T-cell (primary cell): ENCODE measurements around the gene FASTKD3. TPM values are rescaled to one million over a fixed set of nuclear protein-coding genes. Genes with fewer than 3 reads are reported as not detected.

Experiments
- ATAC-seq, 4 experiments: fragments of 200-7000 bp in 3 of 4; fragments of 150-1000 bp in 1 of 4; cut with Tn5 transposase; replicated peaks in 1 of 4; 1 replicate in 3 of 4; 2 replicates in 1 of 4; pipeline ENCODE4 v1.10.0; 2021; ENCODE audit warnings: moderate library complexity in 3 of 4, mild to moderate bottlenecking in 2 of 4, moderate number of reproducible peaks in 1 of 4
- CTCF ChIA-PET, 2 donors: fragments of 300-600 bp; sonication (Branson Sonifier 250); formaldehyde crosslinking; loops; one replicate each; lab custom pipeline; 2022; ENCODE audit warnings: antibody characterized with exemption in 2 of 2; lab: Charles Lee
- POLR2A ChIA-PET, 2 donors: fragments of 300-600 bp; sonication (Branson Sonifier 250); formaldehyde crosslinking; loops; one replicate each; lab custom pipeline; 2022; ENCODE audit warnings: antibody characterized with exemption in 2 of 2; lab: Charles Lee
- DNase-seq, 35 experiments: peaks; one replicate each; pipeline versions ENCODE4 v3.0.0 to v3.0.0-alpha.2; 2013 to 2023
- H3K27ac ChIP-seq: one replicate; pipeline ENCODE4 v1.5.1; 2013; ENCODE audit warnings: low read length
- H3K27me3 ChIP-seq, 2 experiments: replicated peaks in 1 of 2; 1 replicate in 1 of 2; 2 replicates in 1 of 2; pipeline versions ENCODE4 v1.6.1 to v1.7.0; 2013; ENCODE audit warnings: low read length in 1 of 2, mixed read lengths in 1 of 2; ENCODE audit not compliant: control insufficient read depth in 2 of 2, insufficient read depth in 2 of 2; ENCODE audit errors: extremely low read depth in 1 of 2
- H3K36me3 ChIP-seq, 2 donors: 1 replicate in 1 of 2; 2 replicates in 1 of 2; pipeline versions ENCODE4 v1.6.1 to v1.7.0; 2013; ENCODE audit warnings: low read length in 1 of 2; ENCODE audit not compliant: control insufficient read depth in 2 of 2, insufficient read depth in 1 of 2; ENCODE audit errors: extremely low read depth in 1 of 2
- H3K4me1 ChIP-seq, 2 experiments: 1 replicate in 1 of 2; 2 replicates in 1 of 2; pipeline versions ENCODE4 v1.6.1 to v1.7.0; 2013; ENCODE audit warnings: low read length in 2 of 2, mixed read lengths in 1 of 2; ENCODE audit not compliant: insufficient read depth in 2 of 2, control insufficient read depth in 1 of 2; ENCODE audit errors: extremely low read depth in 1 of 2
- H3K4me3 ChIP-seq, 2 donors: 1 replicate in 1 of 2; 2 replicates in 1 of 2; pipeline versions ENCODE4 v1.5.1 to v1.7.0; 2013; ENCODE audit warnings: mild to moderate bottlenecking in 2 of 2, low read length in 1 of 2, moderate library complexity in 1 of 2; ENCODE audit not compliant: control insufficient read depth in 1 of 2; ENCODE audit errors: extremely low read depth in 1 of 2
- H3K9me3 ChIP-seq: 2 replicates; pipeline ENCODE4 v1.7.0; 2013
- H3K27ac Mint-ChIP-seq, 2 donors: one replicate each; pipeline ENCODE4 v1.8.0; 2020 to 2021; ENCODE audit warnings: mild to moderate bottlenecking in 2 of 2, mixed read lengths in 2 of 2
- H3K27me3 Mint-ChIP-seq, 2 donors: one replicate each; pipeline ENCODE4 v1.8.0; 2021 to 2022; ENCODE audit warnings: mixed read lengths in 2 of 2
- H3K36me3 Mint-ChIP-seq: one replicate; pipeline ENCODE4 v1.8.0; 2021; ENCODE audit warnings: mixed read lengths
- H3K4me1 Mint-ChIP-seq, 3 donors: one replicate each; pipeline ENCODE4 v1.8.0; 2020 to 2022; ENCODE audit warnings: mixed read lengths in 3 of 3, mild to moderate bottlenecking in 1 of 3
- H3K4me3 Mint-ChIP-seq, 3 donors: one replicate each; pipeline ENCODE4 v1.8.0; 2020 to 2022; ENCODE audit warnings: mild to moderate bottlenecking in 3 of 3, mixed read lengths in 3 of 3, moderate library complexity in 3 of 3
- H3K9me3 Mint-ChIP-seq, 3 donors: one replicate each; pipeline ENCODE4 v1.8.0; 2020 to 2022; ENCODE audit warnings: mixed read lengths in 3 of 3
- WGBS: methylation state at CpG from one replicate; pipeline ENCODE4 v1.1.5; 2013; ENCODE audit warnings: missing lambda C conversion rate; ENCODE audit not compliant: insufficient coverage; 5-methylcytosine and 5-hydroxymethylcytosine counted together
- total RNA-seq, 35 experiments: library from RNA in 6 of 35; stranded (reverse) in 6 of 35; fragments of 120-200 nt in 1 of 35; gene quantifications; one replicate each; pipeline versions ENCODE4 v1.2.1 to v1.2.4 and lab custom pipeline; 2013 to 2026

Gene FASTKD3
- total RNA-seq, 5 donors from 2014 or later (not counting 1 experiment from before 2014, with no cell fraction given), result 6.9 to 11.1 (median 9.7) TPM

DNA sequence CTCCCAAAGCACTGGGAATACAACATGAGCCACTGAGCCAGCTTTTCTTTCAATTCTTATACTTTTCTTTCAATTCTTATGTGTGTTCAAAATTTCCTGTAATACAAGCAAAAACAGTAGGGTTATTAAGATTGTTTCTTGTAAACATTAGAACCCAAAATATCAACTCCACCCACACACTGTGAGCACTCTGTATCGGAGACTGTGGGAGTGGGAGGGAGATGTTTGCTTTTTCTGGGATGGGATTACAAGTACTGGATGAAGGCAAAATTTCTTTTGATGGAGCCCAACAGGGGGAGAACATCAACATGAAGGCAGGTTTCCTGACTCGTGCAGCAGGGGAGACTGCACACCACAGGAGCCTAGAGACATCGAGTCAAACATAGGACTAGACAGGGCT is 13.2 kb downstream of the FASTKD3 start:
- 100% methylated on average over 2 of the region's 3 CpGs for WGBS
- Histone ChIP-seq H3K4me1 (peaks cover 3 to 22% of the 10 kb centered on the region in 2 experiments), H3K9me3 (no peaks in the 10 kb centered on the region), H3K4me3 (no peak overlapping the region), H3K27ac (no peak overlapping the region), H3K27me3 (peaks cover 0 to 6% of the 10 kb centered on the region in 2 experiments), H3K36me3 (peaks cover 3 to 19% of the 10 kb centered on the region in 2 donors)
- ChIA-PET CTCF (interaction anchor here in 1 of 2 donors (0.7 kb wide), 1 partner anchor 17 kb away, joined by 3 read pairs; no protein-coding TSS in a partner anchor), POLR2A (no interaction called here)
- peaks cover 27 to 33% (median 33%) of the 10 kb centered on the region in 3 donors for H3K4me1 Mint-ChIP-seq
- H3K4me3 Mint-ChIP-seq, result no peak overlapping the region
- DNase-seq (no peak), ATAC-seq (no peak)
- H3K9me3 Mint-ChIP-seq, result no peaks in the 10 kb centered on the region
- H3K27me3 Mint-ChIP-seq, result peaks cover 0 to 2% of the 10 kb centered on the region in 2 donors
- peaks cover 17% of the 10 kb centered on the region for H3K36me3 Mint-ChIP-seq
- no peak overlapping the region for H3K27ac Mint-ChIP-seq

DNA sequence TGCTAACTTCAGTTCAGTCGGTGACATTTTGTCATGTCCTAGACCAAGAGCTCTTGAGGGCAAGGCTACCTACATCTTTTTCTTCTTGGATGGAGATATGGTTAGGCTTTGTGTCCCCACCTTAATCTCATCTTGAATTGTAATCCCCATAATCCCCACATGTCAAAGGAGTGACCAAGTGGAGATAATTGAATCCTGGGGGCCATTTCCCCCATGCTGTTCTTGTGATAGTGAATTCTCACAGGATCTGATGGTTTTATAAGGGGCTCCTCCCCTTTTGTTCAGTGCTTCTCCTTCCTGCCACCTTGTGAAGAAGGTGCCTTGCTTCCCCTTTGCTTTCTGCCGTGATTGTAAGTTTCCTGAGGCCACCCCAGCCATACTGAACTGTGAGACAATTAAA is 15.8 kb downstream of the FASTKD3 start:
- Mint-ChIP-seq H3K36me3 (no peaks in the 10 kb centered on the region), H3K27me3 (peaks cover 9 to 19% of the 10 kb centered on the region in 2 donors)

GRCh38 chr5:7852542-7852941 is 16.3 kb downstream of the FASTKD3 start:
- POLR2A ChIA-PET, result no interaction called here
- no peaks in the 10 kb centered on the region for H3K36me3 ChIP-seq
- H3K27ac Mint-ChIP-seq, result peak overlapping the region; percentile 24 to 33
- CTCF ChIA-PET, result no interaction called here
- no peaks in the 10 kb centered on the region for H3K9me3 Mint-ChIP-seq
- H3K36me3 Mint-ChIP-seq, result no peaks in the 10 kb centered on the region
- peaks cover 17 to 24% (median 22%) of the 10 kb centered on the region in 3 donors for H3K4me1 Mint-ChIP-seq
- ATAC-seq (no peak), DNase-seq (no peak)
- peaks cover 9 to 21% of the 10 kb centered on the region in 2 donors for H3K27me3 Mint-ChIP-seq
- H3K27me3 ChIP-seq, result peaks cover 6 to 26% of the 10 kb centered on the region in 2 experiments
- peaks cover 3 to 26% of the 10 kb centered on the region in 2 experiments for H3K4me1 ChIP-seq
- WGBS, result no CpG with 5 or more reads among the region's 1 CpG
- H3K9me3 ChIP-seq, result no peaks in the 10 kb centered on the region
- no peak overlapping the region for H3K27ac ChIP-seq
- no peak overlapping the region for H3K4me3 ChIP-seq
- H3K4me3 Mint-ChIP-seq, result peak overlapping the region; percentile 43 to 83 (median 54)

More for the DNA sequence above, 15.8 kb downstream of the FASTKD3 start:
- no peak overlapping the region for H3K4me3 Mint-ChIP-seq
- peaks cover 3 to 23% of the 10 kb centered on the region in 2 experiments for H3K27me3 ChIP-seq
- H3K4me1 Mint-ChIP-seq, result peaks cover 22 to 29% (median 26%) of the 10 kb centered on the region in 3 donors
- H3K27ac ChIP-seq, result no peak overlapping the region
- WGBS, result 57% methylated on average over 1 of the region's 2 CpGs
- H3K4me3 ChIP-seq, result no peak overlapping the region
- DNase-seq, result no peak
- no peaks in the 10 kb centered on the region for H3K9me3 ChIP-seq
- POLR2A ChIA-PET, result interaction anchor here in 1 of 2 donors (0.5 kb wide), 1 partner anchor 1231 kb away, joined by 3 read pairs; no protein-coding TSS in a partner anchor
- no peaks in the 10 kb centered on the region for H3K9me3 Mint-ChIP-seq
- no peak overlapping the region for H3K27ac Mint-ChIP-seq
- H3K36me3 ChIP-seq, result no peaks in the 10 kb centered on the region
- CTCF ChIA-PET, result no interaction called here
- H3K4me1 ChIP-seq, result peaks cover 3 to 28% of the 10 kb centered on the region in 2 experiments
- no peak for ATAC-seq

DNA sequence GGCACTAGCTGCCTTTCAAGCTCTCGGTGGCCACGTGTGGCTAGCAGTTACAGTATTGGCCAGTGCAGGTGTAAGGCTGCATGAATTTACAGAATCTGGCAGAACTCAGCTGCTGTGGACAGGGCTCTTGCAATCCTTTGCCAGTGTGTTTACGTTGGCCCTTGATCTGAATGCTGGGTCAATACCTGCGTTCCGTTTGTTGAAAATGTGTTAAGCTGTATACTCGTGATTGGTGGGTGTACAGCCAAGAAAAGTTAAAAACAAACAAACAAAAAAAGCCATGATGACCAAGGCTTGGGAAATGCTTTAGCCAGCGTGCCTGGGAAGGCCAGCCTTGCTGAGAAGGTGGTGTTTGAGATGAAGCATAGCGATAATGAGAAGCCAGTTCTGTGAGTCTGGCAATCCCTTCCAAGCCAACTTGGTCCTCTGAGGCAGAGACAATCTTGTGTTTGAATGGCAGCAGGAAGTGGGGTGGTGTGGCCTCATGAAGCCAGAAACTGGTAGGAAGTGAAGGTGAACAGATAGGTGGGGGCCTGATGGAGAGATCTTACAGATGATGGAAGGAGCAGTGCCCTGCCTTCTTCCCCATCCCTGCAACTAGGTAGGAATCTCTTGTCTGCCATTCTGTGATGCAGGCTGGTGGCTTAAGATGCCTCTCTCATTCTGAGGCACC is 17.1 kb downstream of the FASTKD3 start:
- POLR2A ChIA-PET, result no interaction called here
- DNase-seq, result peak in 2 of 35 experiments; percentile 3 to 14
- 98% methylated on average over 5 of the region's 8 CpGs for WGBS
- CTCF ChIA-PET, result no interaction called here
- Histone ChIP-seq H3K27me3 (peaks cover 7 to 28% of the 10 kb centered on the region in 2 experiments), H3K4me3 (no peak overlapping the region), H3K4me1 (peaks cover 3 to 26% of the 10 kb centered on the region in 2 experiments), H3K36me3 (no peaks in the 10 kb centered on the region), H3K9me3 (no peaks in the 10 kb centered on the region), H3K27ac (no peak overlapping the region)
- Mint-ChIP-seq H3K9me3 (no peaks in the 10 kb centered on the region), H3K27ac (no peak overlapping the region), H3K36me3 (no peaks in the 10 kb centered on the region), H3K4me1 (peaks cover 16 to 23% (median 21%) of the 10 kb centered on the region in 3 donors), H3K4me3 (peak overlapping the region; percentile 76 to 83 (median 82)), H3K27me3 (peaks cover 9 to 24% of the 10 kb centered on the region in 2 donors)
- ATAC-seq, result peak in 3 of 4 experiments; percentile 31 to 41 (median 36)

DNA sequence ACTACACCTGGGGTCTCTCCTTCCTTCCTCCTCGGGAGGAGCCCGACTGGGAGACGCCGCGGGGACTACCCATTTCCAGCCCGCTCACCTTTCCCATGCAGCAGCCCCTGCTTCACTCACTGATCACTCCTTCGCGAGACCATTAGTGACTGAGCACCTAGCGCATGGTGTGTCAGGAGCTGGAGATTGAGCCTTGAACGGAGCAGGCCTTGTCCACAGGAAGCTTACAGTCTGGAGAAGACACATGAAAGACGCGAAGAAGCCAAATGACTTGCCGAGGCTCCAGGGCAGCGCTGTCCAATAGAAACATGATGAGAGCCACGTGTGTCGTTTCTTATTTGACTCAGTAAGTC is 17.6 kb downstream of the FASTKD3 start:
- H3K4me3 ChIP-seq, result peak overlapping the region in 1 of 2 donors; percentile 23
- DNase-seq, result no peak
- Mint-ChIP-seq H3K27ac (no peak overlapping the region), H3K27me3 (peaks cover 9 to 24% of the 10 kb centered on the region in 2 donors), H3K4me1 (peaks cover 16 to 23% (median 21%) of the 10 kb centered on the region in 3 donors), H3K4me3 (peak overlapping the region; percentile 76 to 83 (median 82)), H3K36me3 (no peaks in the 10 kb centered on the region), H3K9me3 (no peaks in the 10 kb centered on the region)
- ATAC-seq, result no peak
- CTCF ChIA-PET, result interaction anchor here in 1 of 2 donors (0.8 kb wide), 1 partner anchor 21 kb away, joined by 3 read pairs; no protein-coding TSS in a partner anchor
- H3K36me3 ChIP-seq, result no peaks in the 10 kb centered on the region
- WGBS, result 89% methylated on average over 10 of the region's 16 CpGs
- H3K4me1 ChIP-seq, result peaks cover 3 to 26% of the 10 kb centered on the region in 2 experiments
- H3K27ac ChIP-seq, result no peak overlapping the region
- POLR2A ChIA-PET, result interaction anchor here in 1 of 2 donors (0.6 kb wide), 2 partner anchors 19 to 23 kb away, joined by 4 to 6 read pairs; no protein-coding TSS in a partner anchor
- H3K9me3 ChIP-seq, result no peaks in the 10 kb centered on the region
- H3K27me3 ChIP-seq, result peaks cover 7 to 28% of the 10 kb centered on the region in 2 experiments

GRCh38 chr5:7850395-7851239 is 18.2 kb downstream of the FASTKD3 start, which contains the start of gene CFAP90:
TSS of gene CFAP90 (minus strand) at chr5:7851133. CDS start at chr5:7851021, 112 bp downstream.
- Mint-ChIP-seq H3K9me3 (no peaks in the 10 kb centered on the region), H3K27ac (no peak within 1 kb of the TSS), H3K36me3 (no peaks in the 10 kb centered on the region), H3K4me3 (peak within 1 kb of the TSS; percentile 76 to 83 (median 82)), H3K27me3 (peaks cover 13 to 24% of the 10 kb centered on the region in 2 donors), H3K4me1 (peaks cover 16 to 23% (median 21%) of the 10 kb centered on the region in 3 donors)
- peak in 16 of 35 experiments; percentile 3 to 41 (median 14) for DNase-seq
- ChIA-PET POLR2A (interaction anchor here in 1 of 2 donors (0.6 kb wide), 2 partner anchors 20 to 24 kb away, joined by 4 to 6 read pairs; no protein-coding TSS in a partner anchor), CTCF (interaction anchor here (0.5 to 0.8 kb wide), 2 partner anchors 22 to 214 kb away, joined by 3 to 4 read pairs; no protein-coding TSS in a partner anchor)
- Histone ChIP-seq H3K27me3 (peaks cover 7 to 28% of the 10 kb centered on the region in 2 experiments), H3K27ac (no peak within 1 kb of the TSS), H3K4me3 (peak within 1 kb of the TSS; percentile 42 to 69), H3K36me3 (no peaks in the 10 kb centered on the region), H3K9me3 (no peaks in the 10 kb centered on the region), H3K4me1 (peaks cover 3 to 26% of the 10 kb centered on the region in 2 experiments)
- ATAC-seq, result peak; percentile 46 to 74 (median 54)
- 9% methylated on average over 65 of the region's 76 CpGs for WGBS
